ENCODE data around the gene ETV7.
"Not testable (repeated sequence)": the region's sequence is repeated elsewhere in the genome, so short reads cannot be mapped to it uniquely, and the experiment has no call there.

ETV7 gene

DNA sequence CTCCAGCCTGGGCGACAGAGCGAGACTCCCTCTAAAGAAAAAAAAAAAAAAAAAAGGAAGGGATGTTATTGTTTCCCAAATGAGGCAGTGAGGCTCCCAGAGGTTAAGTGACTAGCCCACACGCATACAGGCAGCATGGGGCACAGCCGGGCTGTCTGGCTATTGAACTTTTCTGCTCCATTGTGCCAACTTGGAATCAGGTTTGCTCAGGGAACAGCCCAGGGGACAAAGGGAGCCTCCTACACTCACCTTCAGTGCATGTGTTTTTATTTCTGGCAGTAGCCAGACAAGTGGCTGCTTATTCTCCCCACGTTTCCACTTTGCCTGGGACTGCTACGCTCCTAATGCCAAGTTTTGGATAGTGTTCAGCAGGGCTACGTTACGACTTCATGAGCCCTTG lies 10.7 kb downstream of the ETV7 start:
- no peak overlapping the region for H3K4me3 ChIP-seq (ENCODE audit: low read length)
- no peak for TF ChIP-seq ZNF274 (IDR thresholded peaks at IDR 0.05; ENCODE audit: low read depth, low read length)

DNA sequence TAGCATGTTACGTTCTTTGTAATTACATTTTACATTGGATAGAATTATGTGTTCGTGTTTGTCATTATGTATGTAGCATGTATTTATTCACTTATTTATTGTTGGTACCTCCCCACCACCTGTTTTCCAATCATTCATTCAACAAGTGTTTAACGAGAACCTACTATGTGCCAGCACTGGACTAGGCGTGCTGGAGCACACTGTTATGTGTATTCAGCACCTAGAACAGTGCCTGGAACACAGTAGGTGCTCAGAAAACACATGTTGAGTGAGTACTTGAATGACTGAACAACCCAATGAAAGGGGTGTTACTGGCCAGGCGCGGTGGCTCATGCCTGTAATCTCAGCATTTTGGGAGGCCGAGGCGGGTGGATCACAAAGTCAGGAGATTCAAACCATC lies 11.3 kb downstream of the ETV7 start:
- TF ChIP-seq ZNF274 (IDR thresholded peaks at IDR 0.05; ENCODE audit: low read depth, low read length), result no peak
- no peak overlapping the region for H3K4me3 ChIP-seq (ENCODE audit: low read length)

DNA sequence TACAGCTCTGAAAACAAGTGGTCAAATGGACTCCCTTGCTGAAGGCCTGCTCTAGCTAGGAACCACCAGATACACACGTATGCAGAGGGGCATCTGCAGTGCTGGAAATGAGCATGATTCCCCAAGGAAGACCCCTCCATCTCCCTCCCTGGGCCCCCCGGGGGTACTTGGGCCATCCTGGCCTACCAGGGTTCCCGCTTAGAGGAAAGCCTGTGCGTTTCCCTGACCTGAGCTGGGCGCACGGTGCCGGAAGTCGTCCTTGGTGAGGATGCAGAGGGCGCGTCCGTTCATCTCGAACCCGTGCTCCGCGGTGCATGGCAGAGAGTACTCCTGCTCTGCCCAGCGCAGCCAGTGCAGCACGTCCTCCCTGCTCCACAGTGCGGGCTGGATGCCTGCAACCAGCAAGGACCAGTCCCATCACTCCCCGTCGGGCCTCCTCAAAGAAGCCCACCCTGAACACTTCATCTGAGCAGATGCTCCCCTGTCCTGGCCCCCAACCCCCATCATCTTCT lies 11.8 kb downstream of the ETV7 start:
- H3K4me3 ChIP-seq (ENCODE audit: low read length), result no peak overlapping the region
- TF ChIP-seq ZNF274 (IDR thresholded peaks at IDR 0.05; ENCODE audit: low read depth, low read length), result no peak

DNA sequence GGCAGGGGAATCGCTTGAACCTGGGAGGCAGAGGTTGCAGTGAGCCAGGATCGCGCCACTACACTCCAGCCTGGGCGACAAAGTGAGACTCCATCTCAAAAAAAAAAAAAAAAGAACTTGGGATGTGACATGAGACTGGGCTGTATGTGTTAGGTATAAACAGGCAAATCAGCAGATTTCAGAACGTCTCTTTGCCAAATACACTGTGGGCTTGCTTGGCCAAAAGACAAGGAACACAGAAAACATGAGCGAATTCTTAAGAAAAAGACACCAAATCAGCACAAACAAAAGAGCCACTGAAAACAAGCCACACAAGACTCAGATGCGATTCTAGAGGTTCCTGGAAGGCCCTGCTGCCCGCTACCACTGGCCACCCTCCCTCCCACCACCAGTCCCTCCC lies 12.5 kb downstream of the ETV7 start:
- no peak for TF ChIP-seq ZNF274 (IDR thresholded peaks at IDR 0.05; ENCODE audit: low read depth, low read length)
- H3K4me3 ChIP-seq (ENCODE audit: low read length), result no peak overlapping the region

DNA sequence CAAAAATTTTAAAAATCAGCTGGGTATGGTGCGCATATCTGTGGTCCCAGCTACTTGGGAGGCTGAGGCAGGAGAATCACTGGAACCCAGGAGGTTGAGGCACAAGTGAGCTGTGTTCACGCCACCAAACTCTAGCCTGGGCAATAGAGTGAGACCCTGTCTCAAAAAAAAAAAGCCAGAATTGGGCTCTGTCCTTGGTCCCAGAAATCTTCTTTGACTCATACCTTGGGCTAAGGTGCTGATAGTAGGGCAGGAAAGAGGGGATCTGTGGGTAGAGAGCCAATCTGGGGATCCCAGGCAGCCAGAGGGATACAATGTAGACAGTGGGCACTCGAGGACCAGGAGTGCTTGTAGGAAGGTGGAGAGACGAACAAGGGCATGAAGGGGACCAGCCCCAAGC lies 13.3 kb downstream of the ETV7 start:
- no peak overlapping the region for H3K4me3 ChIP-seq (ENCODE audit: low read length)

DNA sequence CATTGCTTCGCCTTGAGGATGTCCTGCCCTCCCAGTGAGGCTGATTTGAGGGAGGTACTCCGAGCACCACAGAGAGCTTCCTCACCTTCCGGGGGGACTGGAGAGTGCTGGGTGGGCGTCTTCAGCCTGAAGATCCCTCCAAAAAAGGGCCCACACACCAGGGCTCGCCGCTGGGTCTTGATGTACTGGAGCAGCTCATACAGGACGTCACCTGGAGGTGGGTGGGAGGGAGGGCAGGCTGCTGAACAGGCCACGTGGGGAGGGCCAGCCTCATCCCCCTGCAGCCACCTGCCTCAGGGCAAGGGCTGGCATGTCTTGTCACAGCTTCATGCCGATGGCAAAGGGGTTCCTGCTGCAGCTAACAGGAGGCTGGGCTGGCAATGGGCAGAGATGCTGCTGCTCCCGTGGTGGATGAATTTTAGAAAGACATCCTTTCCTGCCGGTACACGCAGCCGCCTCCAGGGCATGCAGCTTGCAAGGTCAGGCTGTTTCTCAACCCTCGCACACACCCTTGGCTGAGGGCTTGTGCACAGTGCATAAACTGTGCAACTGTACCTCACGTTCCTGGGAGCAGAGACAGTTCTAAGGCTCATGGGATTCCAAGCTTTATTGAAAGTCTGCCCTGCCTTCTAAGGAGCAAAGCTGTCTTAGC lies 14.0 kb downstream of the ETV7 start:
- no peak for TF ChIP-seq ZNF274 (IDR thresholded peaks at IDR 0.05; ENCODE audit: low read depth, low read length)
- H3K4me3 ChIP-seq (ENCODE audit: low read length), result no peak overlapping the region

More for the DNA sequence above, 13.3 kb downstream of the ETV7 start:
- no peak for TF ChIP-seq ZNF274 (IDR thresholded peaks at IDR 0.05; ENCODE audit: low read depth, low read length)

DNA sequence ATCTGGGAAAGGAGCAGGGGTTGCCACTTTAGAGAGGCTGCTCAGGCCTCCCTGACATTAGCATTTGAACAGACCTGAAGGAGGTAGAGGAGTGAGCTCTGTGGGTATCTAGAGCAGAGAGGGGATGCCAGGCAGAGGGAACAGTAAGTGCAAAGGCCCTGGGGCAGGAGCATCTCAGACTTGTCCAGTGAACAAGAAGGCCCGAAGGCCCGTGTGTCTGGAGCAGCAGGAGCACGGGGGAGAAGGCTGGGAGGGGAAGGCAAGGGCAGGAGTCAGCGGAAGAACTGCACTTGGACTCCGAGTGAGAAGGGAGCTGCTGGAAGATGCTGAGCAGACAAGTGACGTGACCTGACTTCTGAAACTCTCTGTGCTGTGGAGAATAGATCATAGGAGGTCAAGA lies 15.4 kb downstream of the ETV7 start:
- H3K4me3 ChIP-seq (ENCODE audit: low read length), result no peak overlapping the region
- no peak for TF ChIP-seq ZNF274 (IDR thresholded peaks at IDR 0.05; ENCODE audit: low read depth, low read length)

DNA sequence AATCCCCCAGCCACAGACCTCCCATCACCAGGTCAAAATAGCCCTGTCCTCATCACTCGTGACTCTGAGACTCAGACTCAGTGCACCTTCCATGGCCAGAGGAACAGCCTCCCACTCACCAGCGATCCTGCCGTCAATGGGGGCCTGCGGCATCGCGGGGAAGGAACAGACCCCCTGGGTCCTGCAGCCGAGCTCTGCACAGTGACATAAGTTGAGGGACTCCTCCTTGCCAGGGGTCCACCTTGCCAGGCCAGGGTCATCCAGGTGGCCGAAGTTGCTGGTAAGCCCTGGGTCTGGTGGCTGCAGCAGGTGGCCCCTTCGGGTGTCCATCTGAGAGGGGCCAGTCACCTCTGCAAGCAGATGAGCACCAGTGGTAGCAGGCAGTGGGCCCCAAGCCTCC lies 16.3 kb downstream of the ETV7 start:
- TF ChIP-seq ZNF274 (IDR thresholded peaks at IDR 0.05; ENCODE audit: low read depth, low read length), result no peak
- no peak overlapping the region for H3K4me3 ChIP-seq (ENCODE audit: low read length)

DNA sequence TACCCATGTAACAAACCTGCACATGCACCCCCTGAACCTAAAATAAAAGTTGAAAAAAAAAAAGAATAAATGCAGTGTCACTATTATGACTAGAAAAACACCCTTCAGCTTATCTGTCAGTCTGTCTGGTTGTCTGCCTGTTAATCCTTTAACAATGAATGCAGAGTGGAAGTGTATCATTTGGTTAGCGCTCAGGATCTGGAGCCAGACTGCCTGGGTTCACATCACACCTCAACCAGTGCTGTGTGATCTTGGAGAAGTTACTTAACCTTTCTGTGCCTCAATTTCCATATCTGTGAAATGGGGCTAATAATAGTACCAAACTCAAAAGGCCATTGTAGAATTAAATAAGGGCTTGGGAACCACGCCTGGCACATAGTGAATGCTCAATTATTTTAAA lies 16.8 kb downstream of the ETV7 start:
- no peak for TF ChIP-seq ZNF274 (IDR thresholded peaks at IDR 0.05; ENCODE audit: low read depth, low read length)
- H3K4me3 ChIP-seq (ENCODE audit: low read length), result no peak overlapping the region

DNA sequence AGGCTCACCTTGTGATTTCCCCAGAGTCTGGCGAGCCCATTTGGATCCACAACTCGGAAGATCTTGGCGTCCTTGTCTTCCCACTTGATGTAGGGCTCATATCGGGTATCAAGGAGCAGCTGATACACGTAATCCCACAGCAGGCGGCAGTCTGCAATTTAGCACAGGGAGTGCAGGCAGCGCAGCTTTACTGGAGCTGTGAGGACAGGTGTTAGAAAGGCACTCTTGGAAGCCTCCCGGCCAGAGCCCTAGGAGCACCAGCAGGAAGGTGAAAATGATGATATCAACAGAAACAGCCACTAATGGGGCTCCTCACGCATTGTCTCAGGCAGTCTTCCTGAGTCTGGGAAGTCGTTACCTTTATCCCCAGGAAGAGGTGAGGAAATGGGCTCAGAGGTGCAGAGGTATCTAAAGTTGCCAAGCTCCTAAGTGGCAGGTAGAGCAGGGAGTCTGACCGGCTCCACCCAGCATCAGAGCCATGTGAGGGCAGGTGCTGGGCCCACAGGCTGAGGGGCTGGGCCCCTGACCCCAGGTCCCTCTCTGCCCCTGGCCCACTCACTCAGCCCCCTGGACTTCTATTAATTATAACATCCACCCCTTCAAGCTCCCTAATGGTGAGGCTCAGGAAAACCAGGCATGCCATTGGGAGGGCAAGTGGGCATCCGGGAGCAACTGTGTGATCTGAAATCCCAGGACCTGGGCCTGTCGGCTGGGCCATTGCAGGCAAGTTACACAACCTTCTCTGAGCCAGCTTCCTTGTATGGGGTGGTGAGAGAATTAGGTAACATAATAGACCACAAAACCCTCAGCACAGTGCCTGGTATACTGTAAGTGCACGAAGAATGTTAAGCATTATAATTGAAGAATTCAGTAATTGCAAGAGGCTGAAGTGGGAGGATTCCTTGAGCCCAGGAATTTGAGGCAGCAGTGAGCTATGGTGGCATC lies 18.3 kb downstream of the ETV7 start:
- no peak for TF ChIP-seq ZNF274 (IDR thresholded peaks at IDR 0.05; ENCODE audit: low read depth, low read length)
- no peak overlapping the region for H3K4me3 ChIP-seq (ENCODE audit: low read length)

DNA sequence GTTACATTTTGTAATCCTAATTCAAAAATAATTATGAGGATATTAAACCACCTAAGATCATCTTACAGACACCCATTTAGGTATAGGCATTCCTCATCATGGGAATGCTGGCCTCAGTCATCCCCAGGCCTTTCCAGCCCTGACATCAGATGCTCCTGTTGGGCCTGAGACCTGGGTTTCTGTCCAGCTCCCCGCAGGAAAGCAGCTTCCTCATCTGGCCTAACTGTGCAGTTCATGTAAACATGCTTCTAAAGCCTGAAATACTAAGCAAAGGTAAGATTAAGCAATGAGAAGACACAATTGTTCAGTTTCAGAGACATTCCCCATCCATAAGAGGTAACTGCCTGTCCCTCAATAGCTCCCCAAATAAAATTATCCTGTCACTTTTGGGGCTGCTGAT lies 19.0 kb downstream of the ETV7 start:
- no peak overlapping the region for H3K4me3 ChIP-seq (ENCODE audit: low read length)
- no peak for TF ChIP-seq ZNF274 (IDR thresholded peaks at IDR 0.05; ENCODE audit: low read depth, low read length)

DNA sequence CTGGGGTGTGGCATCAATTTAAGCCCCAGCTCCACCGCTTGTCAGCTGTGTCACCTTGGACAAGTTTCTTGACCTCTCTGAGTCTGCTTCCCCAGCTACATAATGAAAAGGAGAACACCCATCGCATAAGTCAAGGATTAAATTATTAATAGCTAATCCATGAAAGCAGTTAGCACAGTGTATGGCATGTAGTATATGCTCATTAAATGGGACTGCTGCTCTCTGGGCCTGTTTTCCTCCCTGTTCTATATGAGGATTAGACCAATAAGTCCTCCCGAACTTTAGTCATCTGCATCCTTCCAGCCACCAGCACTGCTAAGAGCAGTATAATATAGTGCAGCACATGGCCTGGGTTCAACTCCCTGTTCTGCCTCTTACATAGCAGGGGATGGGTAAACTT lies 19.7 kb downstream of the ETV7 start:
- no peak for TF ChIP-seq ZNF274 (IDR thresholded peaks at IDR 0.05; ENCODE audit: low read depth, low read length)

DNA sequence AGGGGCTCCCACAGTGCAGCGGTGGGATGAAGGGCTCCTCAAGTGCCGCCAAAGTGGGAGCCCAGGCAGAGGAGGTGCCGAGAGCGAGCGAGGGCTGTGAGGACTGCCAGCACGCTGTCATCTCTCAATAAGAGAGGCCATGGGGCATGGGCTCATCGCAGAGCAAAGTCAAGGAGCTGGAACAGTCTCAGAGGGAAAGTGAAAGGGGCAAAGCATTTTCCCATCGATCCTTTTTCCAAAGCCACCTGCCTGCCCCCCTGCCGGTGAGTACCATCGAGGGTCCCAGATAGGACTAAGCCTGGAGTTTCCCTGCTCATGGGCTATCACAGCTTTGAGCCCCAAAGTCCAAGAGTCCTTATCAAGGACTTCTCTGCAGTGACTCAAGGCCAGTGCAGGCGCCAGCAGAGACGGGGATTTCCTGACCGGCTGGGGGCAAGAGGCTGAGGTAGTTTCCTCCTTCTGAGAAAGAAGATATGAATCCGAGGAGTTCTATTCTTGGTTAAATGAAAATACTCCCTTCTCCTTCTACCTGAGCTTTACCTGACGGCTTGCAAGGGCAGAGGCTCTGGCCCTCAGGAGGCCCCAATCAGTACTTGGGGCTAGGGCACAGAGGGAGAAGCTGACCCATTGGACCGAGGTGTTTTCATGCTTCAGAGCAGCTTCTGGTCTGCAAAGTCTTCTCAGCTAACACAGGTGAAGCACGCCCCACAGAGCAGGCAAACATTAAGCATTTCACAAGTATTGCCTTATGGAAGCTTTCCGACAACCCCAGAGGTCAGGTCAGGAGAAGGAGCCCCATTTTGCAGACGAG lies 22.6 kb downstream of the ETV7 start:
- H3K4me3 ChIP-seq (ENCODE audit: low read length), result no peak overlapping the region
- no peak for TF ChIP-seq ZNF274 (IDR thresholded peaks at IDR 0.05; ENCODE audit: low read depth, low read length)

More for the DNA sequence above, 19.7 kb downstream of the ETV7 start:
- H3K4me3 ChIP-seq (ENCODE audit: low read length), result no peak overlapping the region

DNA sequence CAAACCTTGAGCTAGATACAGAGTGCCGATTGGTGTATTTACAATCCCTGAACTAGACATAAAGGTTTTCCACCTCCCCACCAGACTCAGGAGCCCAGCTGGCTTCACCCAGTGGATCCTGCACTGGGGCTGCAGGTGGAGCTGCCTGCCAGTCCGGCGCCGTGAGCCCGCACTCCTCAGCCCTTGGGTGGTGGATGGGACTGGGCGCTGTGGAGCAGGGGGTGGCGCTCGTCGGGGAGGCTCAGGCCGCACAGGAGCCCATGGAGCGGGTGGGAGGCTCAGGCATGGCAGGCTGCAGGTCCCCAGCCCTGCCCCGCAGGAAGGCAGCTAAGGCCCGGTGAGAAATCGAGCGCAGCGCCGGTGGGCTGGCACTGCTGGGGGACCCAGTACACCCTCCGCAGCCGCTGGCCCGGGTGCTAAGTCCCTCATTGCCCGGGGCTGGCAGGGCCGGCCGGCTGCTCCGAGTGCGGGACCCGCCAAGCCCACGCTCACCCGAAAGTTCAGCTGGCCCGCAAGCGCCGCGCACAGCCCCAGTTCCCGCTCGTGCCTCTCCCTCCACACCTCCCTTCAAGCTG lies 23.3 kb downstream of the ETV7 start:
- not testable (repeated sequence) for H3K4me3 ChIP-seq (ENCODE audit: low read length)

DNA sequence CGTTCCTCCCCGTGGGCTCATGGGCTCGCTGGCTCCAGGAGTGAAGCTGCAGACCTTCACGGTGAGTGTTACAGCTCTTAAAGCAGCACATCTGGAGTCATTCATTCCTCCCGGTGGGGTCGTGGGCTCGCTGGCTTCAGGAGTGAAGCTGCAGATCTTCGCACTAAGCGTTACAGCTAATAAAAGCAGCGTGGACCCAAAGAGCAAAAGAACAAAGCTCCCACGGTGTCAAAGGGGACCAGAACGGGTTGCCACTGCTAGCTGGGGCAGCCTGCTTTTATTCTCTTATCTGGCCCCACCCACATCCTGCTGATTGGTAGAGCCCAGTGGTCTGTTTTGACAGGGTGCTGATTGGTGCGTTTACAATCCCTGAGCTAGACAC lies 24.1 kb downstream of the ETV7 start:
- H3K4me3 ChIP-seq (ENCODE audit: low read length), result not testable (repeated sequence)
